NCI-H1417 (cell line): Measurements from ENCODE around the gene CAMK2G.

Experiments used
- DNase-seq, 3 experiments: peaks; one replicate each; lab custom pipeline; 2025; lab: John Stamatoyannopoulos, UW

Gene CAMK2G

DNA sequence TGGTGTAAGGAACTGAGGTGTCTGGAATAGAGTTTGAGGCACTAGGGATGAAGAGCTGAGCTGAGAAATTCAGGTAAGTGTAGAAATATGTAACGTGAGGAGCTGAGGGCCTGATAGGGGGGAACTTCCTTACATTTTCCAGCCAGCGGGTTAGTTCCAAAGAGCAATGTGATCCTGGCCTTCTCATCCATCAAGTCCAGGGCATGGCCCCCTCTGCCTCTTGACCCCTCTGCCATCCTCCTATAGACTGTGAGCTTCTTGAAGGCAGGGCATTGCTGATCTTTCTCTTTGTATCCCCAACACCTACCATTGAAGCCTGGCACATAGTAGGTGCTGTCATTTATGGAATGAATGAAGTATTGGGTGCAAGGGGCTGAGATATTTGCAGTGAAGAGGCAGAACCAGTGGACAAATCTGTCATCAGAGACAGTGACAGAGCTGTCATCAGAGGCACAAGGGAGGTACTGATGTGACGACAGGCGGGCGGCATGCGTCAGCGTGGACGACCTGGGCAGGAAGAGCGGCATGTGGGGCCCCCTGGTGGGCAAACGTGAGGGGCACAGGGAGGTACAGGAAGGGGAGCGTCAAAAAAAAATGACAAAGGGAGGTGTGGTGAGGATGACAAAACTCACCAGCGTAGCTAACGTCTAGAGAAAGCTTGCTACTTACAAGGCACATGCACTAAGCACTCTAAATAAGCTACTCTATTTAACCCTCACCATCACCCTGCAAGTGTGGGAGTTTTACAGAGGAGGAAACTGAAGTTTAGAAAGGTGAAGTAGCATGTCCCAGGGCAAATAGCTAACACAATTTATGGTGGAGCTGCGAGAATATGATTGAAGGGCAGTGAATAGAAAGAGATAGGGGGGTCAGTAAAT lies 5.2 kb upstream of the CAMK2G start:
- DNase-seq = peak; percentile 56 to 74 (median 59)

GRCh38 chr10:73878365-73878764 lies 4.0 kb upstream of the CAMK2G start:
- no peak for DNase-seq

GRCh38 chr10:73877533-73878160 lies 3.3 kb upstream of the CAMK2G start:
- peak in 1 of 3 experiments; percentile 0 for DNase-seq

- no peak for DNase-seq
Measured at GRCh38 chr10:73876971-73877370, 2.6 kb upstream of the CAMK2G start.

GRCh38 chr10:73876566-73876965 lies 2.2 kb upstream of the CAMK2G start:
- no peak for DNase-seq

- no peak for DNase-seq
Measured at GRCh38 chr10:73876157-73876556, 1.8 kb upstream of the CAMK2G start.

GRCh38 chr10:73875139-73875475 lies 752 bp upstream of the CAMK2G start:
- no peak for DNase-seq

GRCh38 chr10:73873838-73874215 lies 528 bp downstream of the CAMK2G start:
- DNase-seq = peak in 2 of 3 experiments; percentile 10 to 18

- peak in 1 of 3 experiments; percentile 6 for DNase-seq
Measured at GRCh38 chr10:73873142-73873837, 1.1 kb downstream of the CAMK2G start.

DNA sequence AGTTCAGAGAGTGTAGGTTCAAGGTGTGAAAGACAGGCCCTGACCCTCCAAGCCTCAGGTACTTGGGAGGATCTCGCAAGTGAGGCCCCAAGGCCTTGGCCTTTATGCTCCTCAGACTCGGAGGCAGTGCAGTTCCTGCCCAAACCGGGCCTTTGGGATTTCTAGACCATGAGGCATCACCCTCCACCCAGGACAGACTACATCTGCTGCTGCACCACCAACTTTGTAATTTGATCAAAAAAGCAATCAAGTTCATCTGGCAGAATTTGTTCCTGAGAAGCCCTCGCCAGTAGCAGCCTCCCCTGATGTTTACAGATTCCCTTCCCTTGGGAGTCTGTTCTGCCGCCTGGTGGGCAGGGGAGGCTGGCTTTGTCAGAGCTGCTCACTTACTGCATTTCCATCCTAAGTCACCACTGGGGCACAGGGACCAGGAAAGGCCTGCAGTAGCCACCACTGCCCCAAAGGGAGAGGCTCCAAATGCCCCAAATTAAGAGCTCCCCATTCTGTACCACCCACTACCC lies 2.1 kb downstream of the CAMK2G start:
- no peak for DNase-seq

DNA sequence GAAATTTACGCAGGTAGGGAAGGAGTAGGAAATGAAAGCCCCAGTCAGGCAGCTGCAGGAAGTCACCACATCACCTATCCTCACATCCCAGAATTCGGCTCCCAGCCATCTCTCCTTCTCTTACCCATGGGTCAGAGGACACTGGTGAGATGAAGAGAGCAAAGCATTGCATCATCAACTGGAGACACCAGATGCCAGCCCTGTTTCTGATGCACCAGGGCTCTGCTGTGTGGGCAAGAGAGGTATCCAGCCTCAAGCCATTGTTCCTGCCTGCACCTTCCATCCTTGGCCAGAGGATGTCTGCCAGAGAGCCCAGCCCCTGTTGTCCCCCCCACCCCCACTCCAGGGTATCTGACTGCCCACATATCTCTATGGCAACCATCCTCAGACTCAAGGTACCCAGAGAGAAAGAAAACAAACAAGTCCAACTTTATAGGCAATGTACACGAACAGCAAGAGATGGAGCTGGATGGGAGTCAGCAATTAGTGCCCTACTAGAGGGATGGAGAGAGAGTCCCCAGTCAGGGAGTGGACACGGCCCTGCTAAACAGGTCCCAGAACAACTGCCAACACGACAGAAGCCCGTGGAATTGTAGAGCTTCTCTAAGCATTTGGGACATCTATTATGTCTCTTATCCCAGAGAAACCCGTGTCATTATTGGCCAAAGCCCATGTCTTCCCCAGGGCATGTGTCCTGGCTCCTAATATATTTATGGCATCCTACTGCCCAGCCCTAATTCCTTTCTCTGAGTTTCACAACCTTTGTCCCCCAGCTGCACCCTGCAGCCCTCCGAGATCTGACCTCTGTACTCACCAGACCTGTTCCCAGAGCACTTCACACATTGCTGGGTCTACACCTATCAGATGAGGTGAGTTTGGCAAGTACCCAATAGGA lies 2.8 kb downstream of the CAMK2G start:
- peak in 1 of 3 experiments; percentile 27 for DNase-seq

GRCh38 chr10:73868655-73869195 lies 5.6 kb downstream of the CAMK2G start:
- no peak for DNase-seq

GRCh38 chr10:73867871-73868631 lies 6.3 kb downstream of the CAMK2G start:
- no peak for DNase-seq

GRCh38 chr10:73867126-73867807 lies 7.1 kb downstream of the CAMK2G start:
- no peak for DNase-seq

DNA sequence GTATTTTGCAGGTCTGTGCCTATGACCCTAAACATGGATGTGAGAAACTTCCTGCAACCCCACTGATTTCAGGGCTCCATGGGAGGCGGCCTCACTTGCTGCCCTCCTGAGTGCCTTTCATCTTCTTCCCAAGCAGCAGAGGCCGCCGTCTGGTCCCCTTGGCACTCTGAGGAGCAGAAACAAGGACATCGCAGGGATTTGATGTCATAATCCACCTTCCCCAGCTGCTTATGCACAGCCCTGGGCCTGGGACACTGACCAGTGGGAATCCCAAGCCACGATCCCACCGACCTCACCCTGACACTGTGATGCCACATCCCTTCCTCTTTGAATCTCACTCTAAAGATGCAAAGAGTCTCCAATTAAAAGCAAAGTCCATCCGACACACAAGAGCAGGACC lies 7.7 kb downstream of the CAMK2G start:
- DNase-seq = no peak

GRCh38 chr10:73865459-73866442 lies 8.6 kb downstream of the CAMK2G start:
- DNase-seq = no peak

- DNase-seq = no peak
Measured at GRCh38 chr10:73865107-73865458, 9.3 kb downstream of the CAMK2G start.

DNA sequence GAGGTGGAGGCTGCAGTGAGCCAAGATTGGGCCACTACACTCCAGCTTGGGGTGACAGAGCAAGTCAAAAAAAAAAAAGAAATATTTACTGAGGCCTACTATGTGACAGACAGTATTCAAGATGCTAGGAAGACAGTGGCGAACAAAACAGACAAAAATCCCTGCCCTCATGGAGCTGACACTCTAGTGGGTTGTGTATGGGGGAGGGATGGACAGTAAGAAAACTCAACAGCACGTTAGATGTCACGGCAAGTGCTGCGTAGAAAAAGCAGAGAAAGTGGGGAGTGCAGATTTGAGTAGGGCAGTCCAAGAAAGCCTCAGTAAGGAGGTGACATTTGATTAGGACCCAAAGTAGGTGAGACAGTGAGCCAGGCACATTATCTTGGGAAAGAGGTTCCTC lies 10.1 kb downstream of the CAMK2G start:
- DNase-seq = no peak
